SK-N-SH (cell line): ENCODE data around the gene RLBP1. TPM values are rescaled to one million over a fixed set of nuclear protein-coding genes. Genes with fewer than 3 reads are reported as not detected.

ENCODE experiments used
- CTCF ChIA-PET: fragments of 300-600, 350-600 bp; formaldehyde crosslinking; extraction: SDS; loops from one replicate; lab custom pipeline; 2021; lab: Yijun Ruan, JAX
- POLR2A ChIA-PET: fragments of 350-600 bp; sonication (Branson Sonifier 250); formaldehyde crosslinking; extraction: SDS; loops from one replicate; lab custom pipeline; 2020; ENCODE audit warnings: antibody characterized with exemption, inconsistent platforms; lab: Yijun Ruan, JAX
- DNase-seq: peaks from one replicate; pipeline ENCODE4 v3.0.0; 2012
- H2AFZ ChIP-seq: fragments of 200-600 bp; sonication (generic); 2 replicates; pipeline ENCODE4 v1.8.1; 2016; ENCODE audit warnings: antibody characterized with exemption, mild to moderate bottlenecking, low read depth
- H3F3A ChIP-seq: fragments of 200-600 bp; sonication (generic); replicated peaks from 2 replicates; pipeline ENCODE3; 2016; ENCODE audit warnings: antibody characterized with exemption, mild to moderate bottlenecking; ENCODE audit not compliant: insufficient read depth
- H3K27ac ChIP-seq, 2 experiments: fragments of 200-500 bp in 1 of 2; fragments of 200-600 bp in 1 of 2; sonication (Bioruptor generic) in 1 of 2; sonication (generic), shearing (Covaris generic) in 1 of 2; 2 replicates each; pipeline versions ENCODE4 v1.5.1 to v1.6.1; 2014 to 2016; ENCODE audit warnings: low read depth in 2 of 2, inconsistent platforms in 1 of 2, low read length in 1 of 2, mild to moderate bottlenecking in 1 of 2, mixed read lengths in 1 of 2
- H3K27me3 ChIP-seq: fragments of 200-600 bp; sonication (generic), shearing (Covaris generic); 2 replicates; pipeline ENCODE4 v1.6.1; 2016; ENCODE audit warnings: mixed run types; ENCODE audit not compliant: insufficient read depth
- H3K36me3 ChIP-seq, 2 experiments: fragments of 200-500 bp in 1 of 2; fragments of 200-600 bp in 1 of 2; sonication (Bioruptor generic) in 1 of 2; sonication (generic) in 1 of 2; replicated peaks in 1 of 2; 2 replicates each; pipeline versions ENCODE3 to v1.5.1; 2014 to 2016; ENCODE audit warnings: low read length in 1 of 2, mild to moderate bottlenecking in 1 of 2; ENCODE audit not compliant: insufficient read depth in 2 of 2, control insufficient read depth in 1 of 2
- H3K4me1 ChIP-seq, 2 experiments: fragments of 200-500 bp in 1 of 2; fragments of 200-600 bp in 1 of 2; sonication (Bioruptor generic) in 1 of 2; sonication (generic), shearing (Covaris generic) in 1 of 2; 2 replicates each; pipeline versions ENCODE4 v1.5.1 to v1.6.1; 2014 to 2016; ENCODE audit warnings: low read depth in 1 of 2, low read length in 1 of 2, mixed run types in 1 of 2; ENCODE audit not compliant: insufficient read depth in 2 of 2, control insufficient read depth in 1 of 2
- H3K4me2 ChIP-seq: fragments of 200-600 bp; sonication (generic), shearing (Covaris generic); 2 replicates; pipeline ENCODE4 v1.6.1; 2017; ENCODE audit warnings: mixed run types
- H3K4me3 ChIP-seq, 2 experiments: fragments of 200-500 bp in 1 of 2; fragments of 200-600 bp in 1 of 2; sonication (Bioruptor generic) in 1 of 2; sonication (generic), shearing (Covaris generic) in 1 of 2; 2 replicates each; pipeline versions ENCODE4 v1.5.1 to v1.8.1; 2014 to 2016; ENCODE audit warnings: low read depth in 2 of 2, inconsistent platforms in 1 of 2, low read length in 1 of 2, mild to moderate bottlenecking in 1 of 2, mixed read lengths in 1 of 2, moderate library complexity in 1 of 2
- H3K79me2 ChIP-seq: fragments of 200-600 bp; sonication (generic); 2 replicates; pipeline ENCODE4 v1.8.1; 2017; ENCODE audit warnings: mild to moderate bottlenecking; ENCODE audit not compliant: insufficient read depth
- H3K9ac ChIP-seq: fragments of 200-600 bp; sonication (generic); 2 replicates; pipeline ENCODE4 v1.6.1; 2017; ENCODE audit warnings: mixed run types
- H3K9me2 ChIP-seq: fragments of 200-600 bp; sonication (generic); 2 replicates; pipeline ENCODE4 v1.6.1; 2017; ENCODE audit warnings: mixed run types
- H3K9me3 ChIP-seq: fragments of 200-600 bp; sonication (generic); 2 replicates; pipeline ENCODE4 v1.6.1; 2017; ENCODE audit warnings: mixed run types, mild to moderate bottlenecking, moderate library complexity
- H4K20me1 ChIP-seq: fragments of 200-600 bp; sonication (generic); 2 replicates; pipeline ENCODE4 v1.6.1; 2017; ENCODE audit warnings: mild to moderate bottlenecking, mixed run types; ENCODE audit not compliant: insufficient read depth
- EZH2phosphoT487 ChIP-seq: fragments of 200-600 bp; sonication (generic); IDR thresholded peaks from 2 replicates; pipeline ENCODE4 v1.6.1; 2017; ENCODE audit warnings: low read depth, mixed run types, mild to moderate bottlenecking, antibody characterized with exemption, moderate library complexity, borderline replicate concordance
- GATA2 ChIP-seq: sonication (generic); formaldehyde crosslinking; IDR thresholded peaks from 2 replicates; pipeline ENCODE4 v1.5.0; 2020; ENCODE audit warnings: mild to moderate bottlenecking, missing genetic modification reagents
- NFIC ChIP-seq: IDR thresholded peaks from 2 replicates; pipeline ENCODE4 v1.4.0; 2012; ENCODE audit warnings: borderline replicate concordance
- NRF1 ChIP-seq: IDR thresholded peaks from 2 replicates; pipeline ENCODE4 v1.6.1; 2012; ENCODE audit warnings: low read depth, mild to moderate bottlenecking, low read length
- PBX3 ChIP-seq: IDR thresholded peaks from 2 replicates; pipeline ENCODE4; 2012
- POLR2AphosphoS5 ChIP-seq: IDR thresholded peaks from 2 replicates; pipeline ENCODE4 v1.6.1; 2012; ENCODE audit warnings: low read depth, low read length
- RFX5 ChIP-seq: IDR thresholded peaks from 2 replicates; pipeline ENCODE4 v1.6.1; 2012; ENCODE audit warnings: mild to moderate bottlenecking, improper control_type of control experiment, low read length
- RXRA ChIP-seq: IDR thresholded peaks from 2 replicates; pipeline ENCODE4 v1.4.0; 2012; ENCODE audit warnings: low read depth, mild to moderate bottlenecking, borderline replicate concordance
- SIN3A ChIP-seq: IDR thresholded peaks from 2 replicates; pipeline ENCODE4 v1.6.1; 2012; ENCODE audit warnings: low read depth, mild to moderate bottlenecking, low read length, moderate library complexity, borderline replicate concordance
- TAF1 ChIP-seq: IDR thresholded peaks from 2 replicates; pipeline ENCODE4 v1.6.1; 2012; ENCODE audit warnings: low read depth, mild to moderate bottlenecking, low read length, moderate library complexity, borderline replicate concordance
- TEAD4 ChIP-seq: IDR thresholded peaks from 2 replicates; pipeline ENCODE4 v1.4.0; 2012; ENCODE audit warnings: mild to moderate bottlenecking, borderline replicate concordance; ENCODE audit not compliant: insufficient read depth
- YY1 ChIP-seq: IDR thresholded peaks from 2 replicates; pipeline ENCODE4 v1.4.0; 2012; ENCODE audit warnings: low read depth, mild to moderate bottlenecking
- WGBS: methylation state at CpG from one replicate; pipeline ENCODE4 v1.1.6; 2017; ENCODE audit warnings: low lambda C conversion rate; 5-methylcytosine and 5-hydroxymethylcytosine counted together
- polyA plus RNA-seq, 3 experiments: library from polyadenylated mRNA; depleted of rRNA; stranded (reverse); fragments of >200 nt; gene quantifications; 2 replicates each; pipeline ENCODE4 v1.2.3, GENCODE V29; 2012
- TF ChIP-seq, protein P1 (sequence below): IDR thresholded peaks from 2 replicates; pipeline ENCODE4 v1.4.0; 2012; ENCODE audit warnings: low read depth, borderline replicate concordance
- TF ChIP-seq, protein P2 (sequence below): IDR thresholded peaks from 2 replicates; pipeline ENCODE4 v1.6.1; 2012; ENCODE audit warnings: mild to moderate bottlenecking, low read depth, low read length, moderate library complexity
- TF ChIP-seq, protein P3 (sequence below): IDR thresholded peaks from 2 replicates; pipeline ENCODE4 v1.4.0; 2012; ENCODE audit warnings: low read depth
- TF ChIP-seq, protein P4 (sequence below): fragments of 200-600 bp; sonication (generic); IDR thresholded peaks from 2 replicates; pipeline ENCODE4 v1.6.1; 2017; ENCODE audit warnings: antibody characterized with exemption, mild to moderate bottlenecking, moderate library complexity
- TF ChIP-seq, protein P5 (sequence below): IDR thresholded peaks from 2 replicates; pipeline ENCODE4 v1.4.0; 2012; ENCODE audit warnings: low read depth, borderline replicate concordance

The RLBP1 gene
- polyA plus RNA-seq, 1 of the 3 experiments (the other 2 are of a cell fraction) = not detected

DNA sequence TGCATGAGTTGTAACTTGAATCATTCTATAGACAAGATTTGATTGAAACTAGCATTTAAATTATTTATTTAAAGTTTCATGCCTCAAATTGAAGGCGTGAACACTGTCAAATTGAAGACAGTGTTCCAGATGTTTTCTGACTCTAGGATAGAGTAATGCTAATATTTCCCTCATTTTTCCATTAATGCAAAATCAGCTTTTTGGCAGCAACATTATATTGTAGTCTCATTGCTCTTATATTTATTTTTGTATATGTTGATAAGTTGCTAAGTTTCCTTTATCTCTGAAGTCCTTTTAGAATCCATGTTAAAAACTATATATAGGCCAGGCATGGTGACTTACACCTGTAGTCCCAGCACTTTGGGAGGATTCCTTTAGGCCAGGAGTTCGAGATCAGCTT, 27.2 kb upstream of the RLBP1 start:
- Histone ChIP-seq H3K9ac (no peak overlapping the region), H3K4me1 (peaks cover 0 to 3% of the 10 kb centered on the region in 2 experiments; a peak in 2 of 4 replicates), H3K4me2 (no peak overlapping the region), H3K9me3 (0 out of 2 replicates have a peak, but pooled peaks cover 4% of the 10 kb centered on the region), H3K36me3 (peaks cover 32 to 35% of the 10 kb centered on the region in 2 experiments), H4K20me1 (no peaks in the 10 kb centered on the region), H3K9me2 (no peaks in the 10 kb centered on the region), H3K27me3 (no peaks in the 10 kb centered on the region), H3F3A (peaks cover 3% of the 10 kb centered on the region), H3K4me3 (no peak overlapping the region), H3K79me2 (peaks cover 35% of the 10 kb centered on the region), H3K27ac (no peak overlapping the region), H2AFZ (no peak overlapping the region)
- WGBS = 95% methylated on average over 2 of the region's 2 CpGs
- no peak for DNase-seq
- ChIA-PET CTCF (interaction anchor here (0.5 to 2.2 kb wide), 2 partner anchors 42 to 215 kb away, joined by 3 to 8 read pairs; no protein-coding TSS in a partner anchor), POLR2A (no interaction called here)
- TF ChIP-seq RFX5 (no peak), NRF1 (no peak), EZH2phosphoT487 (no peak), NFIC (no peak), YY1 (no peak), TEAD4 (no peak), PBX3 (no peak)
- TF ChIP-seq, protein P1, sequence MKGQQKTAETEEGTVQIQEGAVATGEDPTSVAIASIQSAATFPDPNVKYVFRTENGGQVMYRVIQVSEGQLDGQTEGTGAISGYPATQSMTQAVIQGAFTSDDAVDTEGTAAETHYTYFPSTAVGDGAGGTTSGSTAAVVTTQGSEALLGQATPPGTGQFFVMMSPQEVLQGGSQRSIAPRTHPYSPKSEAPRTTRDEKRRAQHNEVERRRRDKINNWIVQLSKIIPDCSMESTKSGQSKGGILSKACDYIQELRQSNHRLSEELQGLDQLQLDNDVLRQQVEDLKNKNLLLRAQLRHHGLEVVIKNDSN = no peak
- TF ChIP-seq, protein P2, sequence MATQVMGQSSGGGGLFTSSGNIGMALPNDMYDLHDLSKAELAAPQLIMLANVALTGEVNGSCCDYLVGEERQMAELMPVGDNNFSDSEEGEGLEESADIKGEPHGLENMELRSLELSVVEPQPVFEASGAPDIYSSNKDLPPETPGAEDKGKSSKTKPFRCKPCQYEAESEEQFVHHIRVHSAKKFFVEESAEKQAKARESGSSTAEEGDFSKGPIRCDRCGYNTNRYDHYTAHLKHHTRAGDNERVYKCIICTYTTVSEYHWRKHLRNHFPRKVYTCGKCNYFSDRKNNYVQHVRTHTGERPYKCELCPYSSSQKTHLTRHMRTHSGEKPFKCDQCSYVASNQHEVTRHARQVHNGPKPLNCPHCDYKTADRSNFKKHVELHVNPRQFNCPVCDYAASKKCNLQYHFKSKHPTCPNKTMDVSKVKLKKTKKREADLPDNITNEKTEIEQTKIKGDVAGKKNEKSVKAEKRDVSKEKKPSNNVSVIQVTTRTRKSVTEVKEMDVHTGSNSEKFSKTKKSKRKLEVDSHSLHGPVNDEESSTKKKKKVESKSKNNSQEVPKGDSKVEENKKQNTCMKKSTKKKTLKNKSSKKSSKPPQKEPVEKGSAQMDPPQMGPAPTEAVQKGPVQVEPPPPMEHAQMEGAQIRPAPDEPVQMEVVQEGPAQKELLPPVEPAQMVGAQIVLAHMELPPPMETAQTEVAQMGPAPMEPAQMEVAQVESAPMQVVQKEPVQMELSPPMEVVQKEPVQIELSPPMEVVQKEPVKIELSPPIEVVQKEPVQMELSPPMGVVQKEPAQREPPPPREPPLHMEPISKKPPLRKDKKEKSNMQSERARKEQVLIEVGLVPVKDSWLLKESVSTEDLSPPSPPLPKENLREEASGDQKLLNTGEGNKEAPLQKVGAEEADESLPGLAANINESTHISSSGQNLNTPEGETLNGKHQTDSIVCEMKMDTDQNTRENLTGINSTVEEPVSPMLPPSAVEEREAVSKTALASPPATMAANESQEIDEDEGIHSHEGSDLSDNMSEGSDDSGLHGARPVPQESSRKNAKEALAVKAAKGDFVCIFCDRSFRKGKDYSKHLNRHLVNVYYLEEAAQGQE = no peak
- TF ChIP-seq, protein P3, sequence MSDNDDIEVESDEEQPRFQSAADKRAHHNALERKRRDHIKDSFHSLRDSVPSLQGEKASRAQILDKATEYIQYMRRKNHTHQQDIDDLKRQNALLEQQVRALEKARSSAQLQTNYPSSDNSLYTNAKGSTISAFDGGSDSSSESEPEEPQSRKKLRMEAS = no peak

DNA sequence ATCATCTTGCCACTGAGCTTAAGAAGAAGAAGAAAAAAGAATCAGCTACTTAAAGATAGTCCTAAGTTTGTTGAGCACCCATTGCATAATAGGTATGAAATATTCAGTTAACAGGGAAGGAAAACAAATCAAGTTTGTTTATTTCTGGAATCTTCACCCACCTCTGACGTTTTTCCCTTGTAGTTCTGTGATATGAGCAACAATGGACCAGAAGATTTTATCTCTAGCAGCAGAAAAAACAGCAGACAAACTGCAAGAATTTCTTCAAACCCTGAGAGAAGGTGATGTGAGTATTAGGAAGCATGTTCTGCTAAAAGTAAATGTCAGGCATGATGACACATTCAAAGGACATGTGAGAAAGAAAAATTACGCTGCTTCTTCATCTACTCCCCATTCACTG, 26.1 kb upstream of the RLBP1 start:
- no peak overlapping the region for H3K9ac ChIP-seq
- peaks cover 32 to 35% of the 10 kb centered on the region in 2 experiments for H3K36me3 ChIP-seq
- POLR2A ChIA-PET = no interaction called here
- H3F3A ChIP-seq = peaks cover 7% of the 10 kb centered on the region
- H3K4me1 ChIP-seq = peaks cover 4 to 10% of the 10 kb centered on the region in 2 experiments; a peak in 3 of 4 replicates
- peaks cover 33% of the 10 kb centered on the region for H3K79me2 ChIP-seq
- no peaks in the 10 kb centered on the region for H3K9me2 ChIP-seq
- 53% methylated on average over 2 of the region's 2 CpGs for WGBS
- no peak overlapping the region for H2AFZ ChIP-seq
- no peaks in the 10 kb centered on the region for H3K27me3 ChIP-seq
- CTCF ChIA-PET = no interaction called here
- H3K27ac ChIP-seq = no peak overlapping the region
- H4K20me1 ChIP-seq = no peaks in the 10 kb centered on the region
- H3K4me3 ChIP-seq = no peak overlapping the region
- 0 out of 2 replicates have a peak, but pooled peaks cover 4% of the 10 kb centered on the region for H3K9me3 ChIP-seq
- DNase-seq = no peak
- H3K4me2 ChIP-seq = no peak overlapping the region
- TF ChIP-seq, protein P4, sequence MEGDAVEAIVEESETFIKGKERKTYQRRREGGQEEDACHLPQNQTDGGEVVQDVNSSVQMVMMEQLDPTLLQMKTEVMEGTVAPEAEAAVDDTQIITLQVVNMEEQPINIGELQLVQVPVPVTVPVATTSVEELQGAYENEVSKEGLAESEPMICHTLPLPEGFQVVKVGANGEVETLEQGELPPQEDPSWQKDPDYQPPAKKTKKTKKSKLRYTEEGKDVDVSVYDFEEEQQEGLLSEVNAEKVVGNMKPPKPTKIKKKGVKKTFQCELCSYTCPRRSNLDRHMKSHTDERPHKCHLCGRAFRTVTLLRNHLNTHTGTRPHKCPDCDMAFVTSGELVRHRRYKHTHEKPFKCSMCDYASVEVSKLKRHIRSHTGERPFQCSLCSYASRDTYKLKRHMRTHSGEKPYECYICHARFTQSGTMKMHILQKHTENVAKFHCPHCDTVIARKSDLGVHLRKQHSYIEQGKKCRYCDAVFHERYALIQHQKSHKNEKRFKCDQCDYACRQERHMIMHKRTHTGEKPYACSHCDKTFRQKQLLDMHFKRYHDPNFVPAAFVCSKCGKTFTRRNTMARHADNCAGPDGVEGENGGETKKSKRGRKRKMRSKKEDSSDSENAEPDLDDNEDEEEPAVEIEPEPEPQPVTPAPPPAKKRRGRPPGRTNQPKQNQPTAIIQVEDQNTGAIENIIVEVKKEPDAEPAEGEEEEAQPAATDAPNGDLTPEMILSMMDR = no peak
- TF ChIP-seq, protein P5, sequence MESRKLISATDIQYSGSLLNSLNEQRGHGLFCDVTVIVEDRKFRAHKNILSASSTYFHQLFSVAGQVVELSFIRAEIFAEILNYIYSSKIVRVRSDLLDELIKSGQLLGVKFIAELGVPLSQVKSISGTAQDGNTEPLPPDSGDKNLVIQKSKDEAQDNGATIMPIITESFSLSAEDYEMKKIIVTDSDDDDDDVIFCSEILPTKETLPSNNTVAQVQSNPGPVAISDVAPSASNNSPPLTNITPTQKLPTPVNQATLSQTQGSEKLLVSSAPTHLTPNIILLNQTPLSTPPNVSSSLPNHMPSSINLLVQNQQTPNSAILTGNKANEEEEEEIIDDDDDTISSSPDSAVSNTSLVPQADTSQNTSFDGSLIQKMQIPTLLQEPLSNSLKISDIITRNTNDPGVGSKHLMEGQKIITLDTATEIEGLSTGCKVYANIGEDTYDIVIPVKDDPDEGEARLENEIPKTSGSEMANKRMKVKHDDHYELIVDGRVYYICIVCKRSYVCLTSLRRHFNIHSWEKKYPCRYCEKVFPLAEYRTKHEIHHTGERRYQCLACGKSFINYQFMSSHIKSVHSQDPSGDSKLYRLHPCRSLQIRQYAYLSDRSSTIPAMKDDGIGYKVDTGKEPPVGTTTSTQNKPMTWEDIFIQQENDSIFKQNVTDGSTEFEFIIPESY = no peak
- TF ChIP-seq, protein P3 = no peak
- TF ChIP-seq NRF1 (no peak), SIN3A (no peak), GATA2 (no peak), RXRA (no peak), TAF1 (no peak), POLR2AphosphoS5 (no peak)
